GM12892 (cell line): ENCODE measurements around the gene RBM20.

ENCODE experiments used
- POLR2A ChIP-seq: IDR thresholded peaks from 2 replicates; pipeline ENCODE4 v1.6.1; 2011; ENCODE audit warnings: low read depth, low read length, control low read depth
- POLR2AphosphoS5 ChIP-seq: IDR thresholded peaks from 2 replicates; pipeline ENCODE4 v1.6.1; 2011; ENCODE audit warnings: low read depth, low read length, control low read depth
- TAF1 ChIP-seq: IDR thresholded peaks from 2 replicates; pipeline ENCODE4 v1.6.1; 2011; ENCODE audit warnings: low read depth, mild to moderate bottlenecking, control low read depth, low read length, borderline replicate concordance

GRCh38 chr10:110656612-110657011, 12.5 kb downstream of the RBM20 start:
- no peak for TF ChIP-seq POLR2AphosphoS5
- no peak for TF ChIP-seq POLR2A
- TF ChIP-seq TAF1, result no peak
